Measurements from ENCODE around the gene CCM2.

DNA sequence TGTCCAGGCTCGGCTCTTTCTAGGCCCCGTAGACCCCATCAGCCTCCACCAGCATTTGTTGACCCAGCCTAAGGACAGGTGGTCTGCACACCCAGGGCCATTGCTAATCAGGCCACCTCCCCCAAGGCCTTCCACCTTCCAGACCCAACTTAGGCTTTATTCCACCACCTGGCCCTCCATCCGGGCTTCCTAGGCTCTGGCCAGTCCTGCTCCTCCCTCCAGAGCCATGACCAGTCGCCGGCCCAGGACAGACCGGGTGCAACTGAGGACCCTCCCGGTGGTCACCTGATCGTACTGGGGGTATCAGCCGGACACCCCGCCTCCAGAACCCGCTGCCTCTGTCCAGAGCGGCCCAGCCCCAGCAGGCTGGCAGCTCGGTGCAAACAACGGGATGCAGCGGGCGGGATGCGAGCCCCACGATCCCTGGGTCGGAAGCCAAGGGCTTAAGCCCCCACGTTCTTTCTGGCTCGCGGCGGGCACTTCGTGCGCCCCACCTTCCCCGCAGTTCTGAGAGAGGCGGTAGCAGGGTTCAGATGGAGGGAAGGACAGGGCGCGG lies 88.2 kb downstream of the CCM2 start:
- TF ChIP-seq POLR2A (IDR thresholded peaks at IDR 0.05) = no peak
- TF ChIP-seq, protein P1, sequence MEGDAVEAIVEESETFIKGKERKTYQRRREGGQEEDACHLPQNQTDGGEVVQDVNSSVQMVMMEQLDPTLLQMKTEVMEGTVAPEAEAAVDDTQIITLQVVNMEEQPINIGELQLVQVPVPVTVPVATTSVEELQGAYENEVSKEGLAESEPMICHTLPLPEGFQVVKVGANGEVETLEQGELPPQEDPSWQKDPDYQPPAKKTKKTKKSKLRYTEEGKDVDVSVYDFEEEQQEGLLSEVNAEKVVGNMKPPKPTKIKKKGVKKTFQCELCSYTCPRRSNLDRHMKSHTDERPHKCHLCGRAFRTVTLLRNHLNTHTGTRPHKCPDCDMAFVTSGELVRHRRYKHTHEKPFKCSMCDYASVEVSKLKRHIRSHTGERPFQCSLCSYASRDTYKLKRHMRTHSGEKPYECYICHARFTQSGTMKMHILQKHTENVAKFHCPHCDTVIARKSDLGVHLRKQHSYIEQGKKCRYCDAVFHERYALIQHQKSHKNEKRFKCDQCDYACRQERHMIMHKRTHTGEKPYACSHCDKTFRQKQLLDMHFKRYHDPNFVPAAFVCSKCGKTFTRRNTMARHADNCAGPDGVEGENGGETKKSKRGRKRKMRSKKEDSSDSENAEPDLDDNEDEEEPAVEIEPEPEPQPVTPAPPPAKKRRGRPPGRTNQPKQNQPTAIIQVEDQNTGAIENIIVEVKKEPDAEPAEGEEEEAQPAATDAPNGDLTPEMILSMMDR (IDR thresholded peaks at IDR 0.05) = no peak
